IMR-90 (cell line): ENCODE measurements around the gene MAP3K13. TPM values are rescaled to one million over a fixed set of nuclear protein-coding genes. Genes with fewer than 3 reads are reported as not detected.

Experiments used
- ATAC-seq: fragments of 200-7000 bp; cut with Tn5 transposase; 2 replicates; pipeline ENCODE4 v1.9.1; 2020; ENCODE audit warnings: low read depth, mild to moderate bottlenecking, moderate library complexity
- BruUV-seq: library from RNA; stranded (reverse); fragments of 400-500 nt; replicated peaks from 2 replicates; lab custom pipeline; 2021; lab: Mats Ljungman, UMichigan
- CTCF ChIA-PET: fragments of 300-600 bp; formaldehyde crosslinking; extraction: SDS; loops from one replicate; lab custom pipeline; 2021; ENCODE audit warnings: antibody characterized with exemption; lab: Yijun Ruan, JAX
- POLR2A ChIA-PET: fragments of 300-600 bp; sonication (Branson Sonifier 250); formaldehyde crosslinking; loops from one replicate; lab custom pipeline; 2022; ENCODE audit warnings: antibody characterized with exemption; ENCODE audit not compliant: unreplicated experiment; lab: Charles Lee
- DNase-seq: peaks from one replicate; pipeline ENCODE4 v3.0.0; 2013
- H2AFZ ChIP-seq: replicated peaks from 2 replicates; pipeline ENCODE3; 2013; ENCODE audit warnings: low read length, mild to moderate bottlenecking; ENCODE audit not compliant: poor library complexity
- H2AK5ac ChIP-seq: 2 replicates; pipeline ENCODE4 v1.6.1; 2013; ENCODE audit warnings: low read depth, low read length, inconsistent platforms
- H2AK9ac ChIP-seq: replicated peaks from 2 replicates; pipeline ENCODE3; 2013; ENCODE audit warnings: mild to moderate bottlenecking, low read depth, low read length, moderate library complexity; ENCODE audit not compliant: poor library complexity
- H2BK120ac ChIP-seq: 2 replicates; pipeline ENCODE4 v1.6.1; 2013; ENCODE audit warnings: low read depth, low read length, inconsistent platforms
- H2BK15ac ChIP-seq: 3 replicates; pipeline ENCODE4 v1.6.1; 2013; ENCODE audit warnings: low read depth, low read length, inconsistent platforms
- H2BK20ac ChIP-seq: 2 replicates; pipeline ENCODE4 v1.6.1; 2013; ENCODE audit warnings: low read depth, mild to moderate bottlenecking, inconsistent platforms, low read length, moderate library complexity
- H2BK5ac ChIP-seq: 2 replicates; pipeline ENCODE4 v1.6.1; 2013; ENCODE audit warnings: mild to moderate bottlenecking, low read depth, low read length, inconsistent platforms; ENCODE audit not compliant: poor library complexity, severe bottlenecking
- H3K14ac ChIP-seq: replicated peaks from 2 replicates; pipeline ENCODE4 v1.6.1; 2013; ENCODE audit warnings: low read depth, low read length, inconsistent platforms
- H3K18ac ChIP-seq: 2 replicates; pipeline ENCODE4 v1.6.1; 2013; ENCODE audit warnings: low read depth, low read length, control low read depth
- H3K23ac ChIP-seq: 2 replicates; pipeline ENCODE4 v1.6.1; 2013; ENCODE audit warnings: low read depth, low read length, inconsistent platforms
- H3K27ac ChIP-seq: 2 replicates; pipeline ENCODE4 v1.5.1; 2013; ENCODE audit warnings: mild to moderate bottlenecking, control low read depth, low read length; ENCODE audit not compliant: insufficient read depth
- H3K27me3 ChIP-seq: 2 replicates; pipeline ENCODE4 v1.6.1; 2013; ENCODE audit warnings: low read length; ENCODE audit not compliant: control insufficient read depth, insufficient read depth
- H3K36me3 ChIP-seq: 2 replicates; pipeline ENCODE4 v1.6.1; 2013; ENCODE audit warnings: low read length, mixed read lengths; ENCODE audit not compliant: control insufficient read depth, insufficient read depth
- H3K4ac ChIP-seq: 2 replicates; pipeline ENCODE4 v1.6.1; 2013; ENCODE audit warnings: low read depth, low read length, inconsistent platforms
- H3K4me1 ChIP-seq: 2 replicates; pipeline ENCODE4 v1.6.1; 2013; ENCODE audit warnings: low read length, mixed read lengths; ENCODE audit not compliant: control insufficient read depth, insufficient read depth
- H3K4me2 ChIP-seq: 2 replicates; pipeline ENCODE4 v1.6.1; 2013; ENCODE audit warnings: low read depth, mild to moderate bottlenecking, control low read depth, low read length, moderate library complexity
- H3K4me3 ChIP-seq: 2 replicates; pipeline ENCODE4 v1.5.1; 2013; ENCODE audit warnings: low read depth, mild to moderate bottlenecking, control low read depth, low read length, moderate library complexity; ENCODE audit not compliant: insufficient read depth
- H3K56ac ChIP-seq: 2 replicates; pipeline ENCODE4 v1.6.1; 2013; ENCODE audit warnings: low read length, inconsistent platforms; ENCODE audit not compliant: insufficient read depth; ENCODE audit errors: extremely low read depth
- H3K79me1 ChIP-seq, 2 experiments: 2 replicates each; pipeline ENCODE4 v1.6.1; 2013; ENCODE audit warnings: low read length in 2 of 2, inconsistent platforms in 1 of 2, low read depth in 1 of 2
- H3K9ac ChIP-seq: 2 replicates; pipeline ENCODE4 v1.6.1; 2013; ENCODE audit warnings: low read depth, low read length, control low read depth
- H3K9me1 ChIP-seq: 2 replicates; pipeline ENCODE4 v1.6.1; 2013; ENCODE audit warnings: low read length, inconsistent platforms; ENCODE audit not compliant: insufficient read depth
- H3K9me3 ChIP-seq: 2 replicates; pipeline ENCODE4 v1.6.1; 2013; ENCODE audit warnings: low read length; ENCODE audit not compliant: control insufficient read depth, insufficient read depth
- H4K20me1 ChIP-seq: 2 replicates; pipeline ENCODE4 v1.6.1; 2013; ENCODE audit warnings: low read length, inconsistent platforms; ENCODE audit not compliant: insufficient read depth
- H4K5ac ChIP-seq: 2 replicates; pipeline ENCODE4 v1.6.1; 2013; ENCODE audit warnings: mild to moderate bottlenecking, low read depth, low read length, control low read depth
- H4K8ac ChIP-seq, 2 experiments: 2 replicates each; pipeline ENCODE4 v1.6.1; 2013; ENCODE audit warnings: low read depth in 2 of 2, low read length in 2 of 2, control low read depth in 1 of 2, inconsistent platforms in 1 of 2
- H4K91ac ChIP-seq: 2 replicates; pipeline ENCODE4 v1.6.1; 2013; ENCODE audit warnings: low read depth, low read length, inconsistent platforms; ENCODE audit not compliant: insufficient read depth
- BHLHE40 ChIP-seq: fragments of 150-350 bp; IDR thresholded peaks from 2 replicates; pipeline ENCODE4 v1.6.1; 2016; ENCODE audit warnings: mild to moderate bottlenecking, low read depth, low read length
- MAFK ChIP-seq: IDR thresholded peaks from 2 replicates; pipeline ENCODE4 v1.6.1; 2012; ENCODE audit warnings: low read depth, low read length, improper control_type of control experiment
- USF2 ChIP-seq: fragments of 150-350 bp; IDR thresholded peaks from 2 replicates; pipeline ENCODE4 v1.6.1; 2017; ENCODE audit warnings: mild to moderate bottlenecking, antibody characterized with exemption, low read length, low read depth
- WGBS, 2 experiments: methylation state at CpG; one replicate each; pipeline versions ENCODE4 v1.1.5 to v1.1.7; 2013; ENCODE audit warnings: missing lambda C conversion rate in 2 of 2; ENCODE audit not compliant: insufficient read length in 1 of 2; ENCODE audit errors: extremely low coverage in 2 of 2; 5-methylcytosine and 5-hydroxymethylcytosine counted together
- dilution Hi-C: fragments of 300-500 bp; cut with HindIII; formaldehyde crosslinking; loops from one replicate; pipeline ENCODE4 v1.14.3; 2018; ENCODE audit warnings: low sequenced_read_pairs; ENCODE audit not compliant: unreplicated experiment
- in situ Hi-C: fragments of 300-500 bp; cut with MboI; formaldehyde crosslinking; loops from 3 replicates; pipeline ENCODE4 v1.14.3; 2019; ENCODE audit warnings: low sequenced_read_pairs, inconsistent platforms, mixed read lengths
- intact Hi-C: fragments of 100-400 bp; cut with micrococcal nuclease; formaldehyde crosslinking; loops from 2 replicates; pipeline ENCODE4 v1.10.0; 2022
- polyA plus RNA-seq, 3 experiments: library from polyadenylated mRNA; depleted of rRNA; stranded (reverse); fragments of >200 nt; gene quantifications; 2 replicates each; pipeline ENCODE4 v1.2.3, GENCODE V29; 2012; ENCODE audit warnings: low replicate concordance in 1 of 3
- total RNA-seq: library from RNA; depleted of rRNA; stranded (reverse); fragments of >200 nt; gene quantifications from 2 replicates; pipeline ENCODE4 v1.2.3, GENCODE V29; 2012

Gene MAP3K13
- total and polyA plus RNA-seq, 2 of the 4 experiments (the other 2 are of a cell fraction): 9.9 to 17.6 TPM

GRCh38 chr3:185521349-185522138 lies 158.6 kb downstream of the MAP3K13 start:
- WGBS, 2 experiments: 63% methylated on average over 2 of the region's 7 CpGs; no CpG with 5 or more reads in 1 of the 2 experiments
- DNase-seq (no peak), ATAC-seq (no peak)
- ChIA-PET POLR2A (no interaction called here), CTCF (no interaction called here)
- H3K56ac ChIP-seq: no peak overlapping the region
- no peak overlapping the region for H2BK120ac ChIP-seq
- H3K23ac ChIP-seq: no peak overlapping the region
- H3K4ac ChIP-seq: no peak overlapping the region
- no peaks in the 10 kb centered on the region for H3K9me3 ChIP-seq
- no peaks in the 10 kb centered on the region for H4K20me1 ChIP-seq
- H3K14ac ChIP-seq: no peak overlapping the region
- H3K9ac ChIP-seq: no peak overlapping the region
- H4K5ac ChIP-seq: no peak overlapping the region
- BruUV-seq: no TSS peak
- H3K4me3 ChIP-seq: no peak overlapping the region
- H2AFZ ChIP-seq: no peak overlapping the region
- H3K9me1 ChIP-seq: no peaks in the 10 kb centered on the region
- H2AK9ac ChIP-seq: no peak overlapping the region
- H2BK20ac ChIP-seq: no peak overlapping the region
- H2BK15ac ChIP-seq: no peak overlapping the region
- no peak overlapping the region for H3K4me2 ChIP-seq
- no peak overlapping the region for H4K91ac ChIP-seq
- intact Hi-C loops (no loop called here), in situ Hi-C loops (no loop called here), dilution Hi-C loops (no loop called here)
- TF ChIP-seq BHLHE40 (no peak), MAFK (peak; percentile 71), USF2 (no peak)
- peaks cover 14% of the 10 kb centered on the region for H3K27me3 ChIP-seq
- H2AK5ac ChIP-seq: no peak overlapping the region
- no peak overlapping the region for H4K8ac ChIP-seq
- H2BK5ac ChIP-seq: no peak overlapping the region
- H3K27ac ChIP-seq: no peak overlapping the region
- no peaks in the 10 kb centered on the region for H3K4me1 ChIP-seq
- no peaks in the 10 kb centered on the region for H3K36me3 ChIP-seq
- no peak overlapping the region for H3K18ac ChIP-seq
- H3K79me1 ChIP-seq: no peaks in the 10 kb centered on the region
